ENCODE measurements around the gene FUT8.

FUT8 gene

GRCh38 chr14:65453807-65454480 lies 41.4 kb downstream of the FUT8 start:
- Histone ChIP-seq H3K4me1 (ENCODE audit: low read depth, poor library complexity, severe bottlenecking) (no peaks in the 10 kb centered on the region), H3K27ac (no peak overlapping the region), H3K4me3 (IDR thresholded peaks at IDR 0.05; ENCODE audit: insufficient read depth, low read depth, low read length) (no peak overlapping the region), H3K36me3 (ENCODE audit: insufficient read depth) (no peaks in the 10 kb centered on the region), H3K9ac (no peak overlapping the region), H4K20me1 (ENCODE audit: insufficient read depth) (no peaks in the 10 kb centered on the region), H2AFZ (ENCODE audit: low read depth) (no peak overlapping the region), H3K4me2 (no peak overlapping the region), H3K27me3 (ENCODE audit: insufficient read depth, low read depth) (no peaks in the 10 kb centered on the region), H3K79me2 (ENCODE audit: insufficient read depth, low read depth) (no peaks in the 10 kb centered on the region)
- TF ChIP-seq CTCF (conservative IDR thresholded peaks at IDR 0.05; ENCODE audit: low read depth, low read length), result no peak

DNA sequence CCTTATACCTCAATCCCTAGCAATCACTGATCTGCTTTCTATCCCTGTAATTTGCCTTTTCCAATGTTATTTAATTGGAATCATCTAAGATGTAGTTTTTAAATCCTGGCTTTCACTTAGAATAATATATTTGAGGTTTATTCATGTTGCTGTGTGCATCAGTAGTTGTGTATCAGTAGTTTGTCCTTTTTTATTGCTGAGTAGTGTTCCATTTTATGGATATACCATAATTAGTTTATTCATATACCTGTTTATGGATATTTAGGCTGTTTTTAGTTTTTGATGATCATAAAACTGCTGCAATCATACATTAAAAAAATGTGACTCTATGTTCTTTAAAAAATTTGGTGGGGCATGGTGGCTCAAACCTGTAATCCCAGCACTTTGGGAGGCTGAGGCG lies 43.7 kb downstream of the FUT8 start:
- H3K4me1 ChIP-seq (ENCODE audit: low read depth, poor library complexity, severe bottlenecking), result peaks cover 4% of the 10 kb centered on the region
- H3K27ac ChIP-seq, result no peak overlapping the region
- no peaks in the 10 kb centered on the region for H3K36me3 ChIP-seq (ENCODE audit: insufficient read depth)
- no peak overlapping the region for H3K4me3 ChIP-seq (IDR thresholded peaks at IDR 0.05; ENCODE audit: insufficient read depth, low read depth, low read length)
- no peak overlapping the region for H3K4me2 ChIP-seq
- no peaks in the 10 kb centered on the region for H3K79me2 ChIP-seq (ENCODE audit: insufficient read depth, low read depth)
- no peak for TF ChIP-seq CTCF (conservative IDR thresholded peaks at IDR 0.05; ENCODE audit: low read depth, low read length)
- H4K20me1 ChIP-seq (ENCODE audit: insufficient read depth), result no peaks in the 10 kb centered on the region
- no peaks in the 10 kb centered on the region for H3K27me3 ChIP-seq (ENCODE audit: insufficient read depth, low read depth)
- H3K9ac ChIP-seq, result no peak overlapping the region
- no peak overlapping the region for H2AFZ ChIP-seq (ENCODE audit: low read depth)

- H3K79me2 ChIP-seq (ENCODE audit: insufficient read depth, low read depth), result no peaks in the 10 kb centered on the region
These were observed 49.2 kb downstream of the FUT8 start for GRCh38 chr14:65461730-65462129.

GRCh38 chr14:65462411-65462810 lies 49.9 kb downstream of the FUT8 start:
- peak overlapping the region; percentile 8; the same call in 1 of the 2 replicates for H3K27ac ChIP-seq
- H3K9ac ChIP-seq, result no peak overlapping the region
- no peaks in the 10 kb centered on the region for H3K27me3 ChIP-seq (ENCODE audit: insufficient read depth, low read depth)
- no peaks in the 10 kb centered on the region for H3K79me2 ChIP-seq (ENCODE audit: insufficient read depth, low read depth)
- peak overlapping the region; percentile 59; the same call in 1 of the 2 replicates for H3K4me2 ChIP-seq
- H2AFZ ChIP-seq (ENCODE audit: low read depth), result no peak overlapping the region
- H3K36me3 ChIP-seq (ENCODE audit: insufficient read depth), result no peaks in the 10 kb centered on the region
- no peak for TF ChIP-seq CTCF (conservative IDR thresholded peaks at IDR 0.05; ENCODE audit: low read depth, low read length)
- H3K4me1 ChIP-seq (ENCODE audit: low read depth, poor library complexity, severe bottlenecking), result peaks cover 24% of the 10 kb centered on the region
- H4K20me1 ChIP-seq (ENCODE audit: insufficient read depth), result no peaks in the 10 kb centered on the region
- no peak overlapping the region for H3K4me3 ChIP-seq (IDR thresholded peaks at IDR 0.05; ENCODE audit: insufficient read depth, low read depth, low read length)

More at GRCh38 chr14:65461730-65462129, 49.2 kb downstream of the FUT8 start:
- no peak overlapping the region for H3K9ac ChIP-seq
- TF ChIP-seq CTCF (conservative IDR thresholded peaks at IDR 0.05; ENCODE audit: low read depth, low read length), result no peak
- H3K27ac ChIP-seq, result peak overlapping the region; percentile 8; the same call in 1 of the 2 replicates
- no peak overlapping the region for H3K4me3 ChIP-seq (IDR thresholded peaks at IDR 0.05; ENCODE audit: insufficient read depth, low read depth, low read length)
- peaks cover 24% of the 10 kb centered on the region for H3K4me1 ChIP-seq (ENCODE audit: low read depth, poor library complexity, severe bottlenecking)
- no peaks in the 10 kb centered on the region for H3K36me3 ChIP-seq (ENCODE audit: insufficient read depth)
- no peak overlapping the region for H2AFZ ChIP-seq (ENCODE audit: low read depth)
- no peaks in the 10 kb centered on the region for H3K27me3 ChIP-seq (ENCODE audit: insufficient read depth, low read depth)
- H3K4me2 ChIP-seq, result peak overlapping the region; percentile 59
- H4K20me1 ChIP-seq (ENCODE audit: insufficient read depth), result no peaks in the 10 kb centered on the region
